OCI-LY7 (cell line): ENCODE data around the gene PLPP1. TPM values are rescaled to one million over a fixed set of nuclear protein-coding genes. Genes with fewer than 3 reads are reported as not detected.

Experiments used
- BruUV-seq: library from RNA; stranded (reverse); fragments of 400-500 nt; replicated peaks from 2 replicates; lab custom pipeline; 2021; lab: Mats Ljungman, UMichigan
- CTCF ChIA-PET: fragments of 300-600 bp; sonication (Branson Sonifier 250); formaldehyde crosslinking; loops from one replicate; lab custom pipeline; 2022; ENCODE audit warnings: antibody characterized with exemption; ENCODE audit not compliant: unreplicated experiment; lab: Charles Lee
- POLR2A ChIA-PET: fragments of 300-600 bp; sonication (Branson Sonifier 250); formaldehyde crosslinking; loops from one replicate; lab custom pipeline; 2022; ENCODE audit warnings: antibody characterized with exemption; lab: Charles Lee
- DNase-seq: peaks from one replicate; pipeline ENCODE4 v3.0.0-alpha.2; 2015; ENCODE audit warnings: low spot score
- H2AFZ ChIP-seq: fragments of 200-600 bp; sonication (generic), shearing (Covaris generic); 2 replicates; pipeline ENCODE4 v1.6.1; 2014; ENCODE audit warnings: mild to moderate bottlenecking, antibody characterized with exemption, low read length, moderate library complexity
- H3K27ac ChIP-seq: fragments of 200-600 bp; sonication (generic); 2 replicates; pipeline ENCODE4 v1.5.1; 2014; ENCODE audit warnings: mixed run types, low read depth, mild to moderate bottlenecking, moderate library complexity, low read length, inconsistent platforms; ENCODE audit not compliant: poor library complexity, severe bottlenecking
- H3K36me3 ChIP-seq: fragments of 200-600 bp; sonication (generic); 2 replicates; pipeline ENCODE4 v1.6.1; 2014; ENCODE audit warnings: mild to moderate bottlenecking, antibody characterized with exemption, low read length, moderate library complexity, mixed read lengths; ENCODE audit not compliant: insufficient read depth
- H3K4me1 ChIP-seq: fragments of 200-600 bp; sonication (generic); 2 replicates; pipeline ENCODE4 v1.5.1; 2014; ENCODE audit warnings: mild to moderate bottlenecking, low read length; ENCODE audit not compliant: insufficient read depth, poor library complexity, severe bottlenecking
- H3K4me2 ChIP-seq: fragments of 200-600 bp; sonication (generic); 2 replicates; pipeline ENCODE4 v1.6.1; 2014; ENCODE audit warnings: mild to moderate bottlenecking, low read length
- H3K4me3 ChIP-seq: fragments of 200-600 bp; sonication (generic); 2 replicates; pipeline ENCODE4 v1.5.1; 2014; ENCODE audit warnings: mild to moderate bottlenecking, low read depth, low read length; ENCODE audit not compliant: poor library complexity, severe bottlenecking
- H3K79me2 ChIP-seq: fragments of 200-600 bp; sonication (generic); 2 replicates; pipeline ENCODE4 v1.6.1; 2016; ENCODE audit warnings: low read depth, mild to moderate bottlenecking, low read length, moderate library complexity, mixed read lengths; ENCODE audit not compliant: insufficient read depth
- H3K9me2 ChIP-seq: fragments of 200-600 bp; sonication (generic); 2 replicates; pipeline ENCODE4 v1.6.1; 2016; ENCODE audit warnings: mild to moderate bottlenecking, low read length, mixed read lengths; ENCODE audit not compliant: insufficient read depth
- H3K9me3 ChIP-seq: fragments of 200-600 bp; sonication (generic); 2 replicates; pipeline ENCODE4 v1.6.1; 2014; ENCODE audit warnings: mild to moderate bottlenecking, mixed run types, low read length, mixed read lengths
- H4K20me1 ChIP-seq: fragments of 200-600 bp; sonication (generic); 2 replicates; pipeline ENCODE4 v1.6.1; 2014; ENCODE audit warnings: mild to moderate bottlenecking, antibody characterized with exemption, low read length, moderate library complexity, mixed read lengths; ENCODE audit not compliant: insufficient read depth
- CTCF ChIP-seq: fragments of 200-600 bp; sonication (generic); conservative IDR thresholded peaks from 2 replicates; pipeline ENCODE4 v1.5.1; 2014; ENCODE audit warnings: mild to moderate bottlenecking, antibody characterized with exemption, low read length, moderate library complexity, mixed read lengths
- EZH2phosphoT487 ChIP-seq: fragments of 200-600 bp; sonication (generic); IDR thresholded peaks from 2 replicates; pipeline ENCODE4 v1.6.1; 2018; ENCODE audit warnings: low read depth, borderline replicate concordance, mild to moderate bottlenecking, mixed run types, antibody characterized with exemption, low read length, moderate library complexity, mixed read lengths
- intact Hi-C: fragments of 100-400 bp; cut with micrococcal nuclease; formaldehyde crosslinking; loops from one replicate; pipeline ENCODE4 v1.10.0; 2022; ENCODE audit not compliant: unreplicated experiment
- total RNA-seq, 2 experiments: library from RNA; depleted of rRNA in 1 of 2; stranded (reverse); fragments of >200 nt in 1 of 2; shearing (Covaris generic) in 1 of 2; gene quantifications; 2 replicates each; pipeline ENCODE4 v1.2.3, GENCODE V29; 2014 to 2022

PLPP1 gene
- total RNA-seq, 2 experiments from 2014 or later = 2.3 to 6.8 TPM

GRCh38 chr5:55463613-55464012, 71.2 kb downstream of the PLPP1 start:
- ChIA-PET CTCF (no interaction called here), POLR2A (no interaction called here)
- Histone ChIP-seq H3K79me2 (no peaks in the 10 kb centered on the region), H3K27ac (no peak overlapping the region), H2AFZ (no peak overlapping the region), H3K9me3 (no peaks in the 10 kb centered on the region), H3K4me3 (no peak overlapping the region), H3K4me1 (no peaks in the 10 kb centered on the region), H3K9me2 (no peaks in the 10 kb centered on the region), H3K36me3 (no peaks in the 10 kb centered on the region), H4K20me1 (no peaks in the 10 kb centered on the region), H3K4me2 (no peak overlapping the region)
- no TSS peak for BruUV-seq
- no peak for TF ChIP-seq EZH2phosphoT487
- no peak for TF ChIP-seq CTCF
- intact Hi-C loops = no loop called here
- no peak for DNase-seq

- no peaks in the 10 kb centered on the region for H3K4me1 ChIP-seq
- BruUV-seq = no TSS peak
- no peaks in the 10 kb centered on the region for H3K36me3 ChIP-seq
- no peak for DNase-seq
- H3K4me3 ChIP-seq = no peak overlapping the region
- no peaks in the 10 kb centered on the region for H3K9me3 ChIP-seq
- no peaks in the 10 kb centered on the region for H3K9me2 ChIP-seq
- H4K20me1 ChIP-seq = no peaks in the 10 kb centered on the region
- POLR2A ChIA-PET = interaction anchor here (0.7 kb wide), 1 partner anchor 56 kb away, joined by 3 read pairs; no protein-coding TSS in a partner anchor
- TF ChIP-seq EZH2phosphoT487 (no peak), CTCF (no peak)
- H3K79me2 ChIP-seq = no peaks in the 10 kb centered on the region
- H2AFZ ChIP-seq = no peak overlapping the region
- intact Hi-C loops = no loop called here
- CTCF ChIA-PET = no interaction called here
- no peak overlapping the region for H3K27ac ChIP-seq
- no peak overlapping the region for H3K4me2 ChIP-seq
Observed at GRCh38 chr5:55459572-55459971, 75.2 kb downstream of the PLPP1 start.

GRCh38 chr5:55456216-55456895, 78.4 kb downstream of the PLPP1 start:
- CTCF ChIA-PET = no interaction called here
- Histone ChIP-seq H2AFZ (no peak overlapping the region), H3K9me3 (no peaks in the 10 kb centered on the region), H3K4me2 (no peak overlapping the region), H3K9me2 (no peaks in the 10 kb centered on the region), H3K79me2 (no peaks in the 10 kb centered on the region), H3K4me3 (no peak overlapping the region), H3K36me3 (no peaks in the 10 kb centered on the region), H3K27ac (no peak overlapping the region), H3K4me1 (no peaks in the 10 kb centered on the region), H4K20me1 (no peaks in the 10 kb centered on the region)
- no peak for DNase-seq
- no TSS peak for BruUV-seq
- intact Hi-C loops = no loop called here
- TF ChIP-seq CTCF (no peak), EZH2phosphoT487 (no peak)
- POLR2A ChIA-PET = interaction anchor here (0.6 to 1.2 kb wide), 3 partner anchors 9 to 1432 kb away, joined by 3 read pairs; no protein-coding TSS in a partner anchor
